ENCODE data around the gene HMGN4. TPM values are rescaled to one million over a fixed set of nuclear protein-coding genes. Genes with fewer than 3 reads are reported as not detected.
"Not testable (repeated sequence)": the region's sequence is repeated elsewhere in the genome, so short reads cannot be mapped to it uniquely, and the experiment has no call there.

HMGN4 gene
- polyA plus RNA-seq, 3 donors = 28.1 to 116 (median 91.3) TPM

DNA sequence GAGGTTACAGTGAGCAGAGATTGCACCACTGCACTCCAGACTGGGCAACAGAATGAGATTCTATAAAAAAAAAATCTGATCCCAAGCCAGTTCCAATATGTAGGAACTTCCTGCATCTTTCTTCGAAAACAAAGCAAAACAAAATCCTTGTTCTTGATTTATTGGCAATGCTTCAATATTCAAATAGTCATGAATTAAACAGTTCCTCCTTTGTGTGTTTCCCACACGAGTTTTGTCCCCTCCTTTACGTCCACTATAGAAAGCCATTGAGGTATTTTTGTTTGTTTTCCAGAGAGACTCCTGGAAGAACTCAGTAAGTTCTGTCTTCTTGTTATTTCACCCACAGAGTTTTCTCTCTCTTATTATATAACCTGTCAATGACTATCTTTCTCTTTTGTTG is 30.5 kb upstream of the HMGN4 start:
- H3K4me3 Mint-ChIP-seq = no peak overlapping the region
- Histone ChIP-seq H3K79me2 (ENCODE audit: insufficient read depth, low read length) (no peaks in the 10 kb centered on the region), H3K27ac (ENCODE audit: low read depth in 1 of 2, low read length in 2 of 2) (no peak overlapping the region), H2AFZ (ENCODE audit: insufficient read depth, low read depth, low read length, poor library complexity, severe bottlenecking) (no peak overlapping the region), H3K27me3 (ENCODE audit: control insufficient read depth in 2 of 2, insufficient read depth in 2 of 2, low read length in 2 of 2) (peaks cover 8 to 19% of the 10 kb centered on the region in 2 donors), H3K9ac (ENCODE audit: insufficient read depth, low read length, poor library complexity, severe bottlenecking) (no peak overlapping the region), H4K20me1 (ENCODE audit: insufficient read depth, low read length) (no peaks in the 10 kb centered on the region), H3K9me3 (replicated peaks in 1 of 2; ENCODE audit: control insufficient read depth in 1 of 2, insufficient read depth in 1 of 2, low read length in 2 of 2) (no peaks in the 10 kb centered on the region), H3K4me3 (replicated peaks in 1 of 3; ENCODE audit: low read depth in 2 of 3, low read length in 3 of 3) (no peak overlapping the region), H3K4me1 (ENCODE audit: control insufficient read depth in 1 of 2, insufficient read depth in 2 of 2, low read length in 2 of 2) (no peaks in the 10 kb centered on the region), H3K36me3 (replicated peaks in 1 of 2; ENCODE audit: control insufficient read depth in 1 of 2, insufficient read depth in 2 of 2, low read length in 2 of 2) (no peaks in the 10 kb centered on the region), H3K4me2 (replicated peaks; ENCODE audit: extremely low read depth, low read length, poor library complexity, severe bottlenecking) (no peak overlapping the region)
- peaks cover 0 to under 1% of the 10 kb centered on the region in 2 donors for H3K36me3 Mint-ChIP-seq
- peaks cover 0 to 2% (median 0%) of the 10 kb centered on the region in 7 donors for H3K9me3 Mint-ChIP-seq
- no CpG with 5 or more reads among the region's 3 CpGs for WGBS (ENCODE audit: insufficient coverage)
- intact Hi-C loops (cut with micrococcal nuclease) = no loop called here
- TF ChIP-seq, protein P1, sequence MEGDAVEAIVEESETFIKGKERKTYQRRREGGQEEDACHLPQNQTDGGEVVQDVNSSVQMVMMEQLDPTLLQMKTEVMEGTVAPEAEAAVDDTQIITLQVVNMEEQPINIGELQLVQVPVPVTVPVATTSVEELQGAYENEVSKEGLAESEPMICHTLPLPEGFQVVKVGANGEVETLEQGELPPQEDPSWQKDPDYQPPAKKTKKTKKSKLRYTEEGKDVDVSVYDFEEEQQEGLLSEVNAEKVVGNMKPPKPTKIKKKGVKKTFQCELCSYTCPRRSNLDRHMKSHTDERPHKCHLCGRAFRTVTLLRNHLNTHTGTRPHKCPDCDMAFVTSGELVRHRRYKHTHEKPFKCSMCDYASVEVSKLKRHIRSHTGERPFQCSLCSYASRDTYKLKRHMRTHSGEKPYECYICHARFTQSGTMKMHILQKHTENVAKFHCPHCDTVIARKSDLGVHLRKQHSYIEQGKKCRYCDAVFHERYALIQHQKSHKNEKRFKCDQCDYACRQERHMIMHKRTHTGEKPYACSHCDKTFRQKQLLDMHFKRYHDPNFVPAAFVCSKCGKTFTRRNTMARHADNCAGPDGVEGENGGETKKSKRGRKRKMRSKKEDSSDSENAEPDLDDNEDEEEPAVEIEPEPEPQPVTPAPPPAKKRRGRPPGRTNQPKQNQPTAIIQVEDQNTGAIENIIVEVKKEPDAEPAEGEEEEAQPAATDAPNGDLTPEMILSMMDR (IDR thresholded peaks at IDR 0.05) = no peak
- no peak overlapping the region for H3K27ac Mint-ChIP-seq
- peaks cover 7% of the 10 kb centered on the region for H3K4me1 Mint-ChIP-seq
- H3K27me3 Mint-ChIP-seq (ENCODE audit: low read depth in 3 of 3) = peaks cover 11 to 23% (median 12%) of the 10 kb centered on the region in 3 donors
- no peak for DNase-seq

DNA sequence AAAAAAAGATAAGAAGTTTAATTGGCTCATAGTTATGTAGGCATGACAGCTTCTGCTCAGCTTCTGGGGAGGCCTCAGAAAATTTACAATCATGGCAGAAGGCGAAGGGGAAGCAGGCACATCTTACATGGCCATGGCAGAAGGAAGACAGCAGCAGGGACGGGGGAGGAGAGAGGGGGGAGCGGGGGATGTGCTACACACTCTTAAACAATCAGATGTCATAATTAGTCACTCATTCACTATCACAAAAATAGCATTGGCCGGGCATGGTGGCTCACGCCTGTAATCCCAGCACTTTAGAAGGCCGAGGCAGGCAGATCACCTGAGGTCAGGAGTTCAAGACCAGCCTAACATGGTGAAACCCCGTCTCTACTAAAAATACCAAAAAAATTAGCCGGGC is 27.1 kb upstream of the HMGN4 start:
- H3K27ac ChIP-seq (ENCODE audit: low read depth in 1 of 2, low read length in 2 of 2); H3K36me3 Mint-ChIP-seq; DNase-seq; H3K27me3 Mint-ChIP-seq (ENCODE audit: low read depth in 3 of 3); H3K4me3 ChIP-seq (replicated peaks in 1 of 3; ENCODE audit: low read depth in 2 of 3, low read length in 3 of 3); H3K9me3 Mint-ChIP-seq; H3K79me2 ChIP-seq (ENCODE audit: insufficient read depth, low read length); H4K20me1 ChIP-seq (ENCODE audit: insufficient read depth, low read length); H3K36me3 ChIP-seq (replicated peaks in 1 of 2; ENCODE audit: control insufficient read depth in 1 of 2, insufficient read depth in 2 of 2, low read length in 2 of 2); intact Hi-C loops (cut with micrococcal nuclease); H3K4me1 Mint-ChIP-seq; H3K27me3 ChIP-seq (ENCODE audit: control insufficient read depth in 2 of 2, insufficient read depth in 2 of 2, low read length in 2 of 2); H3K9me3 ChIP-seq (replicated peaks in 1 of 2; ENCODE audit: control insufficient read depth in 1 of 2, insufficient read depth in 1 of 2, low read length in 2 of 2); H3K4me3 Mint-ChIP-seq; H3K9ac ChIP-seq (ENCODE audit: insufficient read depth, low read length, poor library complexity, severe bottlenecking); H3K4me1 ChIP-seq (ENCODE audit: control insufficient read depth in 1 of 2, insufficient read depth in 2 of 2, low read length in 2 of 2); H3K4me2 ChIP-seq (replicated peaks; ENCODE audit: extremely low read depth, low read length, poor library complexity, severe bottlenecking); H2AFZ ChIP-seq (ENCODE audit: insufficient read depth, low read depth, low read length, poor library complexity, severe bottlenecking): not testable (repeated sequence)
- peak overlapping the region in 1 of 7 donors; percentile 51 for H3K27ac Mint-ChIP-seq
- 80% methylated on average over 5 of the region's 8 CpGs for WGBS (ENCODE audit: insufficient coverage)

Data from CD14-positive monocyte (primary cell).